Measurements from ENCODE around the gene TNFRSF11A.

TNFRSF11A gene

DNA sequence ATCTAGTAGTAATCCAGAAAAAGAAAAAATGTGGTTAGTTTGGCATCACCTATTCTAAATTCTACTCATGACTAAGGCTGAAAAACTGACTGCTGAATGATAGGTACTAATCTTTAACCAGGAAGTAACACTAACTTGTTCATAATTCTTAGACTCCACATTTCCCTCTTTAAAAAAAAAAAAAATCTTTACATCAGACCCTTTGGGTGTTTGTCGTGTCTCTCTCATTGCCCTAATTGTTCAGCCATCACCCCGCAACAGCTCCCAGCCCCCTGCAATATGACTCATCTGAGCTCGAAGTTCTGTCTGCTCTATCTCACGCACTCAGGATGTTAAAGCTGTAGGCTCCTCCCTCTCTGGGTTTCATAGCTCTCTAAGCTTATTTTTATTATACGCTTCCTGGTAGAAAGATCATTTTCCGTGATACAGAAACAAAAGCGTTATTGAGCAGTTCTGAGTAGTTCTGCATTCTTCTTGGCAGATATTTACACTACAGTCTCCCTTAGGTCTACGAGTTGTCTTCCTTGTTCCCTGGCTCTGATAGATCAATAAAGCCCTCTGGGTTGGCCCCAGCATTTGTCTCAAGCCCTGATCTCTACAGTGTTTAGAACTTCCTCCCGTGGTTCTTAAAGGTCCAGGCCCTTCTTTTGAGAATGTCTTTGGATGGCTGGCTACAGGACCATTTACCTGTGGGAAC lies 95.6 kb downstream of the TNFRSF11A start:
- DNase-seq: no peak

DNA sequence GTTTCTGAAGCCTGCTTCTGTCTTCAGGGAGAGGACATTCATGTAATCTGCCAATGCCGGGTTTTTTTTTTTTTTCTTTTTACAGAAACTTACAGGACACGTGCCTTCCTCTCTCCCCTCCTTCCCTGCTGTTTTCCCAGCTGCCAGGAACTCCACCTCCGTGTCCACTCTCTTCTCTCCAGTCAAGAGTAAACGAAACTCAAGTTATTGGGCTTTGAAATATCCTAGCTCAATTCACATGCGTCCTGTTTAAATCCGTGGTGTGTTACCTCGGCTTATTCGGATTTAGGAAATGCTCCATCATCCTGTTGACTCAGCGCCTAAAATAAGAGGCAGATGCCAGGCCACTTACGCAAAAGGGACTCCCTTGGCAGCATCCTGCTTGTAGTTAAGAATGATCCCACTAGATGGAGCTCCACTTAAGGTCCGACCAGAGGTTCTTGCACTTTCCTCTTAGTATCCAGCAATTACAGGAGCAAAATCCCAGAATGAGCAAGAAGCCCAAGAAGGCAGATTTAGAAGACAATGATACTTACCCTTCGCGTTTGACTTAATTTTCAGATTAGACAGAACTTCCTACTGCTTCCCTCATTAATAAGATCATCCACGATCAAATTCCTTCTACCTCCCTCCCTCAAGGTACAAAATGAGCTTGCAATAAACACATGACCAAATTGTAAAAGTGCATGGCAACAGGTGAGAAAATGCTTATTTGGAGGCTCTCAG lies 100.5 kb downstream of the TNFRSF11A start:
- no peak for DNase-seq

GRCh38 chr18:62426191-62426488 lies 101.0 kb downstream of the TNFRSF11A start:
- no peak for DNase-seq

- no peak for DNase-seq
These were observed 107.1 kb downstream of the TNFRSF11A start for GRCh38 chr18:62432176-62432575.

GRCh38 chr18:62434798-62435197 lies 109.7 kb downstream of the TNFRSF11A start:
- no peak for DNase-seq

- no peak for DNase-seq
These were observed 110.4 kb downstream of the TNFRSF11A start for GRCh38 chr18:62435435-62436031.

DNA sequence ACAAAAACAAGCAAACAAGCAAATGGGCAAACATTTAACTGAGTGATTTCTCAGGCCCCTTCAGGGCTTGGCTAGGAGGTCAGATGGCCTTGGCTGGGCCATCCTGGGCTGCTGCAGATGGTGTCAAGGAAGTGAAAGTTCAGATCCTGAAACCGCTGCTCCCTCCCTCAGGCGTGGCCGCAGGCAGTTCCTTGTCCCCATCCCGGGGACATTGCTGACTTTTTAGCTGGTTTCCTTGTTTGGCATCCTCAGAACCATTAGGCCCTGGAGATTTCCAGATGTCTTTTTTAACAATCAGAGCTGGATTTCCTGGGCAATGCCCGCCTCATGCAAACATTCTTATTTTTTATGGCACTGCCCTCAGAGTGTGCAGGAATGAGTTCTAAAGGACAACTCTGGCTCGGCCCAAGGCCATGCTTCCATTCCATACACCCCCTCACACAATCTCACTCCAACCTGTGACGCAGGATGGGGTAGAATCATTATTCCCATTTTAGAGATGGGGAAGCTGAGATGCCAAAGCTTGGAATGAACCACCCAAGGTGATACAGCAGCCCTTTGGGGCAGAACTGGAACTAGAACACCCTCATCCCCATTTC lies 111.6 kb downstream of the TNFRSF11A start:
- no peak for DNase-seq

GRCh38 chr18:62437235-62438017 lies 112.3 kb downstream of the TNFRSF11A start:
- DNase-seq: no peak

DNA sequence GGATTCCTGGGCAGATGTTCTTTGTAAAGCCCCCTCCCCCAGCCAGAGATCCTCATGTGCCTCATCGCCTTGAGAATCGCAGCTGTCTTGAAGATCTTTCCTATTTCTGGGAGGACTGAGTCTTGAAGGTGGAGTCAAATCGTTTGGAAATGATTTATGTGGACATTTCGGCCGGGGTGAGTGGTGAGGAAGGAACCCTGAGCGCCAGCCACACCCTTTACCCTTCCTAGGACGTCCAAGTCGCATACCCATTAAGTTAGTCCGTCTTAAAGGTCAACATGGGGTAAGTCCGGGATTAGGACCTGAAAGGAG lies 112.9 kb downstream of the TNFRSF11A start:
- DNase-seq: no peak

DNA sequence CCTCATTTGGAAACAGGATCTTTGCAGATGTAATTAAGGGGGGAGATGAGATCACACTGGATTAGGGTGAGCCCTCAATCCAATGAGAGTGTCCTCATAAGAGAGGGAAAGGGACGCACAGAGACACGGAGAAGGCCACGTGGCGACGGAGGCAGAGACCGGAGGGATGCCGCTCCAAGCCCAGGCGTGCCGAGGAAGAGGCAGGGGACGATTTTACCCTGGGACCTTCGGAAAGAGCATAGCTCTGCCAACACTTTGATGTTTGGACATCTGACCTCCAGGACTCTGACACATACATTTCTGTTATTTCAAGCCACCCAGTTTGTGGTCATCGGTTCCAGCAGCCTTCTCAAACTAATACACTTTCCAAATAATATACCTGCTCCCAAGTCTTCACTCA lies 113.3 kb downstream of the TNFRSF11A start:
- no peak for DNase-seq

DNA sequence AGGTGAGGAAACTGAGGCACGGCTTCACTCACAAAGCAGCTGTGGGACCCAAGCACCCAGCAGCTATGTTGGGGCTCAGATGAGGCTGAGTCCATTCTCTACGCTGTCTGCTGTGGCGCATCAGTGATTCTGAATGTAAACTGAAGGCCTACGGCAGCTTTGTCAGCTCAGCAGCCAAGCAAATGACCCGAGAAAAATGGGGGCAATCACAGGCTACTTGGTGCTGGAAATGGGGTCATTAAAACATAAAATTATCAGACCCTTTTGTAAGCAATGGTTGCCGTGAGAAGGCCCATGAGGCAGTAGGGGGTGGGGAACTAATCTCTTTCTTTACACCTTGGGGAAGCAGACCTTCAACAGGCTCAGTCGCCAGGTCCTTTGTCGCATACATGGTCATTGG lies 113.8 kb downstream of the TNFRSF11A start:
- no peak for DNase-seq

Measured in 8988T (cell line).